Measurements from ENCODE around the gene WNT9B. TPM values are rescaled to one million over a fixed set of nuclear protein-coding genes. Genes with fewer than 3 reads are reported as not detected.

The WNT9B gene
- total RNA-seq, 1 experiment from 2014 or later = not detected

Other genes starting within 250 kb of the WNT9B start
- gene WNT3, start 32.9 kb upstream of the WNT9B start, total RNA-seq (2014; rRNA removed) = 0.57 and 1.0 TPM in 2 replicates
- gene GOSR2, start 71.6 kb downstream of the WNT9B start, total RNA-seq (2014; rRNA removed) = 28.7 and 39.2 TPM in 2 replicates
- not detected in 2 replicates for gene RPRML, start 127.7 kb downstream of the WNT9B start, total RNA-seq (2014; rRNA removed)

Measured in LHCN-M2 (cell line).